ENCODE measurements around the gene STK24. TPM values are rescaled to one million over a fixed set of nuclear protein-coding genes. Genes with fewer than 3 reads are reported as not detected.

Gene STK24
- total RNA-seq, 2 donors from 2014 or later = 115 to 125 TPM

DNA sequence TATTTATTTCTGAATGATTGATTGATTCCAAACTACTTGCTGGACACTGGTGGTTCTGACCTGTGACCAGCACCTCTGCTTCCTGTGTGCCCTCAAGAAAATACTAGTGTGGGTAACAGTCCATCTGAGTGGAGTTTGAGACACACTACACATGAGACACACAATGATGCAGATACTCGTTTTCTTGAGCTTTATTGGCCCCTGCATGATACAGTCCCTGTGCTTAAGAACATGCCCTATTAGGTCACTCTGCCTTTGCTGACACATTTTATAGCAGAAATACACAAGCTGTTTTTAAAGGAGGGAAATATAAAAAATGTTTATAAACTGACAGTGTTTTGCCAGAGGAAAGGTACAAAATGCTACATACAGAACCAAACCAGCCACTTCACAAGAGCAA is 126.9 kb downstream of the STK24 start:
- peaks cover 60% of the 10 kb centered on the region for H3K36me3 Mint-ChIP-seq (ENCODE audit: low read depth)
- peaks cover 33% of the 10 kb centered on the region for H3K4me1 Mint-ChIP-seq
- Histone ChIP-seq H3K4me1 (ENCODE audit: control insufficient read depth, insufficient read depth, low read length) (peaks cover 15% of the 10 kb centered on the region), H3K9me3 (ENCODE audit: control insufficient read depth, low read length) (no peaks in the 10 kb centered on the region), H3K9ac (ENCODE audit: extremely low read depth, low read length, poor library complexity, severe bottlenecking) (no peak overlapping the region), H3K4me3 (ENCODE audit: low read length) (no peak overlapping the region), H3K36me3 (ENCODE audit: control insufficient read depth, insufficient read depth, low read length) (peaks cover 87% of the 10 kb centered on the region), H3K27ac (ENCODE audit: low read depth, low read length) (no peak overlapping the region), H3K27me3 (ENCODE audit: control insufficient read depth, insufficient read depth, low read length, poor library complexity, severe bottlenecking) (no peaks in the 10 kb centered on the region)
- TF ChIP-seq, protein P1, sequence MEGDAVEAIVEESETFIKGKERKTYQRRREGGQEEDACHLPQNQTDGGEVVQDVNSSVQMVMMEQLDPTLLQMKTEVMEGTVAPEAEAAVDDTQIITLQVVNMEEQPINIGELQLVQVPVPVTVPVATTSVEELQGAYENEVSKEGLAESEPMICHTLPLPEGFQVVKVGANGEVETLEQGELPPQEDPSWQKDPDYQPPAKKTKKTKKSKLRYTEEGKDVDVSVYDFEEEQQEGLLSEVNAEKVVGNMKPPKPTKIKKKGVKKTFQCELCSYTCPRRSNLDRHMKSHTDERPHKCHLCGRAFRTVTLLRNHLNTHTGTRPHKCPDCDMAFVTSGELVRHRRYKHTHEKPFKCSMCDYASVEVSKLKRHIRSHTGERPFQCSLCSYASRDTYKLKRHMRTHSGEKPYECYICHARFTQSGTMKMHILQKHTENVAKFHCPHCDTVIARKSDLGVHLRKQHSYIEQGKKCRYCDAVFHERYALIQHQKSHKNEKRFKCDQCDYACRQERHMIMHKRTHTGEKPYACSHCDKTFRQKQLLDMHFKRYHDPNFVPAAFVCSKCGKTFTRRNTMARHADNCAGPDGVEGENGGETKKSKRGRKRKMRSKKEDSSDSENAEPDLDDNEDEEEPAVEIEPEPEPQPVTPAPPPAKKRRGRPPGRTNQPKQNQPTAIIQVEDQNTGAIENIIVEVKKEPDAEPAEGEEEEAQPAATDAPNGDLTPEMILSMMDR (conservative IDR thresholded peaks at IDR 0.05) = no peak
- H3K27me3 Mint-ChIP-seq (ENCODE audit: insufficient read depth) = no peaks in the 10 kb centered on the region
- DNase-seq = no peak
- 81 to 89% methylated on average over 1 of the region's 1 CpG for WGBS, 2 experiments (ENCODE audit: insufficient coverage in 1 of 2, insufficient read length in 1 of 2)
- no peaks in the 10 kb centered on the region for H3K9me3 Mint-ChIP-seq
- peak overlapping the region; percentile 89 for H3K27ac Mint-ChIP-seq
- no peak overlapping the region for H3K4me3 Mint-ChIP-seq

DNA sequence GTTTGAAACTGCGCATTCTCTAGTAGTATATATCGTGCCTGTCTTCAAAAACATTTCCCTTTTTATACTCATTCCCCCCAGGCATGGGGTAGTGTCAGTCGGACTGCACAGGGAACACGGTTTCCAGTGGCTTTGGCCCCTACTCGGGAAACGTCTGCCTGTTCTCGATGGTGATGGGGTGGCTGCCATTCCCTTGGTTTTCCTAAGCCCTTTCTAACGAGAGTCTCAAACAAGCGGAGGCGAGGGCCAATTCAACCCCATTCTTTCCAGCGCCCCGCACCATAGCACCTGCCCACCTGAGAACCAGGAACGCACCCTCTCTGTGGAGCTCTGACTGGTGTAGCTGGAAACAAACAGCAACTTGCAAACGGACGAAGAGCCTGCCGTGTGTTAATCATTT is 127.6 kb downstream of the STK24 start:
- TF ChIP-seq, protein P1 (conservative IDR thresholded peaks at IDR 0.05) = no peak
- Mint-ChIP-seq H3K36me3 (ENCODE audit: low read depth) (peaks cover 55% of the 10 kb centered on the region), H3K4me3 (no peak overlapping the region), H3K4me1 (peaks cover 34% of the 10 kb centered on the region), H3K9me3 (no peaks in the 10 kb centered on the region), H3K27me3 (ENCODE audit: insufficient read depth) (no peaks in the 10 kb centered on the region), H3K27ac (peak overlapping the region; percentile 71)
- Histone ChIP-seq H3K36me3 (ENCODE audit: control insufficient read depth, insufficient read depth, low read length) (peaks cover 84% of the 10 kb centered on the region), H3K9me3 (ENCODE audit: control insufficient read depth, low read length) (no peaks in the 10 kb centered on the region), H3K27me3 (ENCODE audit: control insufficient read depth, insufficient read depth, low read length, poor library complexity, severe bottlenecking) (no peaks in the 10 kb centered on the region), H3K4me1 (ENCODE audit: control insufficient read depth, insufficient read depth, low read length) (peaks cover 15% of the 10 kb centered on the region), H3K9ac (ENCODE audit: extremely low read depth, low read length, poor library complexity, severe bottlenecking) (no peak overlapping the region), H3K4me3 (ENCODE audit: low read length) (no peak overlapping the region), H3K27ac (ENCODE audit: low read depth, low read length) (no peak overlapping the region)
- WGBS, 2 experiments (ENCODE audit: insufficient coverage in 1 of 2, insufficient read length in 1 of 2) = 91 to 97% methylated on average over 11 to 16 of the region's 16 CpGs
- DNase-seq = no peak

DNA sequence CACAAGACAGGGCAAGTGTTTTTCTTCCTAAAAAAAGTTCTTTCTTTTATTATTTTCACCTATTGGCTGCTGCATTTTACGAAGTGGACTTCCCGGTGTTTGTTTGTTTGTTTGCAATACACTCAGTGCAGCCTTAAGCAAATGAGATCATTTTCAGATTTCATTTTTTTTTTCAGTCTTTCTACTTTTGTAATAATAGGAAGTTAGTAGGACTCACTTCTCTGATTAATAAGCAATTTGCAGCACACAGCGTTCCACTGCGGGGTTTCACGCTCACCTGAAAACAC is 128.3 kb downstream of the STK24 start:
- Mint-ChIP-seq H3K4me1 (peaks cover 34% of the 10 kb centered on the region), H3K4me3 (no peak overlapping the region), H3K9me3 (no peaks in the 10 kb centered on the region), H3K27ac (peak overlapping the region; percentile 44), H3K36me3 (ENCODE audit: low read depth) (peaks cover 57% of the 10 kb centered on the region), H3K27me3 (ENCODE audit: insufficient read depth) (no peaks in the 10 kb centered on the region)
- no peak overlapping the region for H3K4me3 ChIP-seq (ENCODE audit: low read length)
- no peaks in the 10 kb centered on the region for H3K9me3 ChIP-seq (ENCODE audit: control insufficient read depth, low read length)
- H3K27ac ChIP-seq (ENCODE audit: low read depth, low read length) = no peak overlapping the region
- no peaks in the 10 kb centered on the region for H3K27me3 ChIP-seq (ENCODE audit: control insufficient read depth, insufficient read depth, low read length, poor library complexity, severe bottlenecking)
- peaks cover 84% of the 10 kb centered on the region for H3K36me3 ChIP-seq (ENCODE audit: control insufficient read depth, insufficient read depth, low read length)
- no peak for DNase-seq
- WGBS, 2 experiments (ENCODE audit: insufficient coverage in 1 of 2, insufficient read length in 1 of 2) = 98% methylated on average over 5 of the region's 5 CpGs
- TF ChIP-seq, protein P1 (conservative IDR thresholded peaks at IDR 0.05) = no peak
- H3K4me1 ChIP-seq (ENCODE audit: control insufficient read depth, insufficient read depth, low read length) = peaks cover 15% of the 10 kb centered on the region
- H3K9ac ChIP-seq (ENCODE audit: extremely low read depth, low read length, poor library complexity, severe bottlenecking) = no peak overlapping the region

Measured in endodermal cell (in vitro differentiated cells).